Measurements from ENCODE around the gene FMN1. TPM values are rescaled to one million over a fixed set of nuclear protein-coding genes. Genes with fewer than 3 reads are reported as not detected.

The FMN1 gene
- total RNA-seq, 1 experiment from 2014 or later: 4.5 TPM

- H3K9me3 Mint-ChIP-seq: no peaks in the 10 kb centered on the region
- H3K4me1 Mint-ChIP-seq: peaks cover 13% of the 10 kb centered on the region
- TF ChIP-seq EMX1 (CRISPR knock-in tag; IDR thresholded peaks at IDR 0.05) (no peak), PRDM15 (CRISPR knock-in tag; IDR thresholded peaks at IDR 0.05) (no peak), ZBTB21 (CRISPR knock-in tag; IDR thresholded peaks at IDR 0.05; ENCODE audit: borderline replicate concordance) (no peak), ZNF512 (CRISPR knock-in tag; IDR thresholded peaks at IDR 0.05; ENCODE audit: borderline replicate concordance) (no peak), HMGA2 (CRISPR knock-in tag; IDR thresholded peaks at IDR 0.05) (no peak), JAZF1 (CRISPR knock-in tag; IDR thresholded peaks at IDR 0.05) (no peak), ZNF532 (CRISPR knock-in tag; IDR thresholded peaks at IDR 0.05; ENCODE audit: borderline replicate concordance) (no peak), TEAD1 (CRISPR knock-in tag; IDR thresholded peaks at IDR 0.05) (no peak), MXD4 (CRISPR knock-in tag; IDR thresholded peaks at IDR 0.05; ENCODE audit: borderline replicate concordance) (no peak)
- DNase-seq (ENCODE audit: low spot score) (no peak), ATAC-seq (peak; percentile 22; the same call in 1 of the 2 replicates)
- H3K4me3 Mint-ChIP-seq: no peak overlapping the region
- ChIA-PET CTCF (interaction anchor here (0.5 to 3.8 kb wide), 3 partner anchors 16 to 199 kb away, joined by 3 to 19 read pairs (median 3); no protein-coding TSS in a partner anchor), POLR2A (no interaction called here)
- H3K27ac Mint-ChIP-seq: no peak overlapping the region
- H3K27me3 Mint-ChIP-seq (ENCODE audit: low read depth): no peaks in the 10 kb centered on the region
- H3K36me3 Mint-ChIP-seq: no peaks in the 10 kb centered on the region
Observed at GRCh38 chr15:32861174-32861573, 333.3 kb downstream of the FMN1 start.

GRCh38 chr15:32859996-32860395 lies 334.5 kb downstream of the FMN1 start:
- DNase-seq (ENCODE audit: low spot score) (no peak), ATAC-seq (no peak)
- ChIA-PET CTCF (interaction anchor here (2.0 kb wide), 1 partner anchor 16 kb away, joined by 10 read pairs; no protein-coding TSS in a partner anchor), POLR2A (no interaction called here)
- Mint-ChIP-seq H3K36me3 (no peaks in the 10 kb centered on the region), H3K4me1 (peaks cover 23% of the 10 kb centered on the region), H3K27ac (no peak overlapping the region), H3K27me3 (ENCODE audit: low read depth) (no peaks in the 10 kb centered on the region), H3K4me3 (no peak overlapping the region), H3K9me3 (no peaks in the 10 kb centered on the region)
- TF ChIP-seq ZNF317 (CRISPR knock-in tag; IDR thresholded peaks at IDR 0.05; ENCODE audit: borderline replicate concordance, low read depth) (no peak), TEAD1 (CRISPR knock-in tag; IDR thresholded peaks at IDR 0.05) (no peak), NR1H2 (CRISPR knock-in tag; IDR thresholded peaks at IDR 0.05) (no peak), ZNF512 (CRISPR knock-in tag; IDR thresholded peaks at IDR 0.05; ENCODE audit: borderline replicate concordance) (no peak), JUN (CRISPR knock-in tag; IDR thresholded peaks at IDR 0.05) (no peak), FOXK1 (CRISPR knock-in tag; IDR thresholded peaks at IDR 0.05) (no peak), ZNF423 (CRISPR knock-in tag; IDR thresholded peaks at IDR 0.05) (no peak)
